ENCODE measurements around the gene ZC3H10. TPM values are rescaled to one million over a fixed set of nuclear protein-coding genes. Genes with fewer than 3 reads are reported as not detected.

ZC3H10 gene
- total RNA-seq, 1 donor from 2014 or later = 4.1 TPM

GRCh38 chr12:56154246-56154771 lies 36.2 kb downstream of the ZC3H10 start:
- Histone ChIP-seq H3K4me1 (ENCODE audit: insufficient read depth, low read length) (peaks cover 34% of the 10 kb centered on the region), H3K9me3 (ENCODE audit: insufficient read depth, low read depth, low read length) (no peaks in the 10 kb centered on the region), H3K4me2 (ENCODE audit: low read length) (no peak overlapping the region), H3K27ac (ENCODE audit: low read depth, low read length) (no peak overlapping the region), H3K79me2 (ENCODE audit: insufficient read depth, low read length) (peaks cover 33% of the 10 kb centered on the region), H2AFZ (ENCODE audit: low read depth, low read length) (no peak overlapping the region), H4K20me1 (ENCODE audit: insufficient read depth, low read length) (peaks cover 11% of the 10 kb centered on the region), H3K4me3 (ENCODE audit: insufficient read depth, low read depth, low read length) (no peak overlapping the region), H3K36me3 (ENCODE audit: insufficient read depth, low read length) (peaks cover 5% of the 10 kb centered on the region), H3K9ac (ENCODE audit: low read length) (peak overlapping the region; percentile 43), H3K27me3 (ENCODE audit: insufficient read depth, low read length) (no peaks in the 10 kb centered on the region)
- Mint-ChIP-seq H3K4me3 (ENCODE audit: unreplicated experiment) (peak overlapping the region; percentile 78), H3K27me3 (ENCODE audit: low read depth, unreplicated experiment) (no peaks in the 10 kb centered on the region), H3K9me3 (ENCODE audit: unreplicated experiment) (no peaks in the 10 kb centered on the region), H3K4me1 (ENCODE audit: low read depth, unreplicated experiment) (peaks cover 10% of the 10 kb centered on the region), H3K27ac (ENCODE audit: unreplicated experiment) (no peak overlapping the region), H3K36me3 (ENCODE audit: low read depth, unreplicated experiment) (peaks cover 21% of the 10 kb centered on the region)
- DNase-seq (ENCODE audit: low read depth) (no peak), FAIRE-seq (no peak)
- TF ChIP-seq CTCF (IDR thresholded peaks at IDR 0.05; ENCODE audit: insufficient read depth, low read depth, low read length) (no peak), EZH2 (IDR thresholded peaks at IDR 0.05; ENCODE audit: insufficient read depth, low read length) (no peak)

- peak overlapping the region; percentile 72 for H3K27ac Mint-ChIP-seq (ENCODE audit: unreplicated experiment)
These were observed 36.8 kb downstream of the ZC3H10 start for GRCh38 chr12:56154818-56155217.

More at GRCh38 chr12:56154818-56155217, 36.8 kb downstream of the ZC3H10 start:
- peaks cover 25% of the 10 kb centered on the region for H3K36me3 Mint-ChIP-seq (ENCODE audit: low read depth, unreplicated experiment)
- peaks cover 10% of the 10 kb centered on the region for H3K36me3 ChIP-seq (ENCODE audit: insufficient read depth, low read length)
- H3K27ac ChIP-seq (ENCODE audit: low read depth, low read length) = no peak overlapping the region
- DNase-seq (ENCODE audit: low read depth) (no peak), FAIRE-seq (no peak)
- peak overlapping the region; percentile 78 for H3K4me3 Mint-ChIP-seq (ENCODE audit: unreplicated experiment)
- H3K4me1 ChIP-seq (ENCODE audit: insufficient read depth, low read length) = peaks cover 35% of the 10 kb centered on the region
- TF ChIP-seq CTCF (IDR thresholded peaks at IDR 0.05; ENCODE audit: insufficient read depth, low read depth, low read length) = no peak
- TF ChIP-seq EZH2 (IDR thresholded peaks at IDR 0.05; ENCODE audit: insufficient read depth, low read length) = no peak
- no peaks in the 10 kb centered on the region for H3K27me3 ChIP-seq (ENCODE audit: insufficient read depth, low read length)
- no peaks in the 10 kb centered on the region for H3K27me3 Mint-ChIP-seq (ENCODE audit: low read depth, unreplicated experiment)
- H3K79me2 ChIP-seq (ENCODE audit: insufficient read depth, low read length) = peaks cover 38% of the 10 kb centered on the region
- H2AFZ ChIP-seq (ENCODE audit: low read depth, low read length) = no peak overlapping the region
- H3K4me2 ChIP-seq (ENCODE audit: low read length) = no peak overlapping the region
- no peaks in the 10 kb centered on the region for H3K9me3 ChIP-seq (ENCODE audit: insufficient read depth, low read depth, low read length)
- H4K20me1 ChIP-seq (ENCODE audit: insufficient read depth, low read length) = peaks cover 16% of the 10 kb centered on the region
- H3K4me3 ChIP-seq (ENCODE audit: insufficient read depth, low read depth, low read length) = no peak overlapping the region
- H3K9me3 Mint-ChIP-seq (ENCODE audit: unreplicated experiment) = no peaks in the 10 kb centered on the region
- no peak overlapping the region for H3K9ac ChIP-seq (ENCODE audit: low read length)
- peaks cover 10% of the 10 kb centered on the region for H3K4me1 Mint-ChIP-seq (ENCODE audit: low read depth, unreplicated experiment)
